NCI-H2029 (cell line): ENCODE data around the gene MOGAT1.
A peak's percentile ranks its signal among the peaks of the same experiment; 100 is the strongest.
"Not testable (repeated sequence)": the region's sequence is repeated elsewhere in the genome, so short reads cannot be mapped to it uniquely, and the experiment has no call there.

ENCODE experiments used
- DNase-seq: peaks from one replicate; lab custom pipeline; 2025; lab: John Stamatoyannopoulos, UW

Gene MOGAT1

DNA sequence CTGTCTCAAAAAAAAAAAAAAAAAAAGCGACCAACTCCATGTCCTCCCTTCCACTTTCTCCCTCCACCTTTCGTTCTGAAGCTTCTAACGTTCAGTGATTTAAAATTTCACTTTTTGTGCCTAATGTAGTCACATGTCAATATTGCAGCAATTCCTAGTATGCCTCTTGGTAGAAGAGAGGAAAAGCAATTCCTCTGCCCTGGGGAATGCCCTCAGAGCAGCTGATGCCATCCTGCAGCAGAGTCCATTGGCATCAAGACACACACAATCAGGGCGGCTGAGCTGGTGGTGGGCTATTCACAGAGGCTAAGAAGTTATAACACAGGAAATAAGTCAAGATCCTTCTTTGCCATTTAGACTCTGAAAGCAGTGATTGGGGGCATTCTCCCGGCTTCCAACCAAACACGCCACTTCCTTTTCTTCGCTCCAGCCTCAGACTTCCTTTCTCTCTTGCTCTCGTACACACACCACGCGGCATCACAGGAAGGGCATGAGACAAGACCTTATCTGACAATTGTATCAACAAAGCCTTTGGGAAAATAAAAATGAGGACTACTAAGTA lies 71.9 kb downstream of the MOGAT1 start:
- DNase-seq, result no peak

GRCh38 chr2:222745836-222746559 lies 74.5 kb downstream of the MOGAT1 start:
- DNase-seq, result no peak

DNA sequence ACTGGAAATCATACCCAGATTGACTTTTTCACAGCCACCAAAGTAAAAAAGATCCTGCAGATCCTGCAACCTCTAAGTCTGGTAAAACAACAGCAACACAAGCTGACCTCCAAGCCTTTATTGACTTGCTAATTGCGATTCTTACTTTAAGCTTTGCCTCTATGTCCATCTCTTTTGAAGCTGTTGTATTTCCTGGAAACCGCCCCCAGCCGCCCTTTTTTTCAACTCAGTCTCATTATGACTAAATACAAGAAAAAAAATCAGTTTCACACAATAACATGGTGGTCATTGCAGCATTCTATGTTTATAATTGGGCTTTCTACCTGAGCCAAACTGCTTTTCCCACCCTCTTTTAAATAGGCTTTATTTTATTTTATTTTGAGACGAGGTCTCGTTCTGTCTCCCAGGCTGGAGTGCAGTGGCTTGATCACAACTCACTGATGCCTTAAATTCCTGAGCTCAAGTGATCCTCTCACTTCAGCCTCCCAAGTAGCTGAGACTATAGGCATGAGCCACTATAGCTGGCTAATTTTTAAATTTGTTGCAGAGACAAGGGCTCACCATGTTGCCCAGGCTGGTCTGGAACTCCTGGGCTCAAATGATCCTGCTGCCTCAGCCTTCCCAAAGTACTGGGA lies 76.2 kb downstream of the MOGAT1 start:
- no peak for DNase-seq

- no peak for DNase-seq
These were observed 79.1 kb downstream of the MOGAT1 start for GRCh38 chr2:222750533-222750932.

DNA sequence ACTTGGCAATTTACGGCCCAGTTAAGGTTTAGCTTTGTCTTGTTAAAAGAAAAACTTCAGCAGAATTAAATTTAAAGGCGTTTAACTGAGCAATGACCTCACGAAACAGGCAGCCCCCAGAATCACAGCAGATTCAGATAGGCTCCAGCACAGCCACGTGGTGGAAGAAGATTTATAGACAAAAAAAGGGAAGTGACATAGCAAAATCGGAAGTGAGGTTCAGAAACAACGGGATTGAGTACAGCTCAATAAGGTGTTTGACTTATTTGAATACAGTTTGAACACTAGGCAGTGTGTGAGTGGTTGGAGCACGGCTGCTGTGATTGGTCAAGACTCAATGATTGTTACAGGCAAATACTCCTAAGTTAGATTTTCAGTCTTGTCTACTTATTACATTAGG lies 79.8 kb downstream of the MOGAT1 start:
- DNase-seq, result no peak

DNA sequence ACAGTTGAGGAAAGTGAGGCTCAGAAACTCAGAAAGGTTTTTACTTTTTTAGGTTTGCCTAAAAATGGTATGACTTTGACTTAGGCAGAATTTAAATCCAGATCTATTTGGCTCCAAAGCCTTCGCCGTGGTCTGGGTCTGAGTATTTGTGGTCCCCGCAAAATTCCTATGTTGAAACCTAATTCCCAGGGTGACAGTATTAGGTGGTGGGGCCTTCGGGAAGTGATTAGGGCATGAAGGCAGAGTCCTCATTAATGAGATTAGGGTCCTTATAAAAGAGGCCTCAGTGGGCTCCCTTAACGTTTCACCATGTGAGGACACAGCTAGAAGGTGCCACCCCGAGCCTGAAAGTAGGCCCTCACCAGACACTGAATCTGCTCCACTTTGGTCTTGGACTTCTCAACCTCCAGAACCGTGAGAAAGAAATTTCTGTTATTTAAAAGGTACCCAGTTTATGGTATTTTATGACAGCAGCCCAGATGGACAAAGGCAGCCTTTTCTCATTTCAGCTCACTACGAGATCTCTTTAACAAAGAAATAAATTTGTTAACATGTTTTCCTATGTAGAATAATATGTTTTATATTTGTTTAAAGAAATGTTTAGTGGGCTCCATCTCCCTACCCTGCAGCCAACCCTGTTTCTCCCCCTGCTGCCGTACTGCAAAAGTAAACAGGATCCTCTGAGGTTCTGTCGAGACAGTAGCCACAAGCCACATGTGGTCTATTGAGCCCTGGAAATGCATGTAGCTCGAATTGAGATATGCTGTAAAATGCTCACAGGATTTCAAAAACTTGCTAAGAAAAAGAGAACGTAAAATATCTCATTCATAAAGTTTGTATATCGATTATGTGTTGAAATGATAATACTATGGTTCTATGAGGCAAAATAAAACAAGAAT lies 80.6 kb downstream of the MOGAT1 start:
- no peak for DNase-seq

- no peak for DNase-seq
These were observed 81.3 kb downstream of the MOGAT1 start for GRCh38 chr2:222752746-222753145.

DNA sequence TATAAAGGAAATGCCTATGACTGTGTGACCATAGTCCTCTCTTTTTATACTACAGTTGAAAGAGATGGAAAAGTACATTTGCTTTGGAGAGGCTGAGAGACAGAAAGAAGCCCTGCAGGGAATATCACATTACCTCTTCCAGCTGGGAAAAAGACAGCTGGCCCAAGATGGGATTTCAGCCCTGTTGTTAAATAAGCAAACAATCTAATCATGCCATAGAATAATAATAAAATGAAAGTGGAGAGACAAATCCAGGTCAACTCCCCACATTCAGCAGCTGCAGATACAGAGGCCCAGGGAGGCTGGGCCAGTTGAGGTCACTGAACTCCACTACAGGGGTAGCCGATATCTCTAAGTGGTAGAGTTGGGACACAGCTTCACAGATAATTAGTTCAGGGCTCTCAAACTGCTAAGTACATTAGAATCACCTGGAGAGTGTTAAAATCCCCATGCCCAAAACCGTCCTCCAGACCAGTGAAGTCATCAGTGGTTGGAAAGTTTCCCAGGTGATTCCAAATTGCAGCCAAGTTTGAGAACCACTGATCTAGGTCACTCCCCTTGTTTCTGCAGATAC lies 81.9 kb downstream of the MOGAT1 start:
- peak; percentile 66 for DNase-seq

DNA sequence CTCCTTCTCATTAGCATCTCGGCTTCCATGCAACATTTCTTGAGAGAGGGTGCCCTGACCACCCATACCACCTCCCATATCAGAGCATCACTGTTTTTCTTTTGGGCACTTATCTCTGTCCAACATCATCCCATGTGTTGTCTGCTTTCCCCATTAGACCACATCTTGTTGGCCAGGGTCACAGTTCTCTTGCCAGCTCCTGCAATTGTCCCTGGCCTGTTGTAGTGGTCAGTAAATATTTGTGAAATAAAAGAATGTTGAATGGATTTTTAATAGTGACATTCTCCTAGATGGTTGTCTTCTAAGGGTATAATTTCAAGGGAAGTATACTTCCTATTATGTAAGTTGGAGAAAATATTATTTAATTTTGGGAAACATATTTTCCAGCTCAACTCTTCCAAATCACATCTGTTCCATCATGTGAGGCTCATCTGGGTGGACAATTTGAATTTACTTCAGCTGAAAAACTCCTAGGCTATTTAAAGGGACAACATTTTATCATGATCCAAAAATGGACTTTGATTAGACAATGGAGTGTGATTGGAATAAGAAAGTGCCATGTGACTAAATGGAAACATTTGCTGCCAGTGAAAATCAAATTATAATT lies 83.0 kb downstream of the MOGAT1 start:
- DNase-seq, result no peak

DNA sequence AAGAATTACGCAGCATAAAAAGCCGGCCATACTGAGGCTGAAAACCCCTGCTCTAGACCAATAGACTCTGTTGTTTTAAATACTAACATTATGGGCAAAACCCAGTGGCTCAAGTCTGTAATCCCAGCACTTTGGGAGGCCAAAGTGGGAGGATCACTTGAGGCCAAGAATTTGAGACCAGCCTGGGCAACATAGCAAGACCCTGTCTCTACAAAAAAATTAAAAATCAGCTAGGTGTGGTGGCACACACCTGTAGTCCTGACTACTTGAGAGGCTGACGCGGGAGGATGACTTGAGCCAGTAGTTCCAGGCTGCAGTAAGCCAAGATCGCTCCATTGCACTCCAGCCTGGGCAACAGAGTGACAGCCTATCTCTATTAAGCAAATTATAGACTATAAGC lies 84.1 kb downstream of the MOGAT1 start:
- DNase-seq, result not testable (repeated sequence)

GRCh38 chr2:222756362-222756831 lies 84.9 kb downstream of the MOGAT1 start:
- no peak for DNase-seq

DNA sequence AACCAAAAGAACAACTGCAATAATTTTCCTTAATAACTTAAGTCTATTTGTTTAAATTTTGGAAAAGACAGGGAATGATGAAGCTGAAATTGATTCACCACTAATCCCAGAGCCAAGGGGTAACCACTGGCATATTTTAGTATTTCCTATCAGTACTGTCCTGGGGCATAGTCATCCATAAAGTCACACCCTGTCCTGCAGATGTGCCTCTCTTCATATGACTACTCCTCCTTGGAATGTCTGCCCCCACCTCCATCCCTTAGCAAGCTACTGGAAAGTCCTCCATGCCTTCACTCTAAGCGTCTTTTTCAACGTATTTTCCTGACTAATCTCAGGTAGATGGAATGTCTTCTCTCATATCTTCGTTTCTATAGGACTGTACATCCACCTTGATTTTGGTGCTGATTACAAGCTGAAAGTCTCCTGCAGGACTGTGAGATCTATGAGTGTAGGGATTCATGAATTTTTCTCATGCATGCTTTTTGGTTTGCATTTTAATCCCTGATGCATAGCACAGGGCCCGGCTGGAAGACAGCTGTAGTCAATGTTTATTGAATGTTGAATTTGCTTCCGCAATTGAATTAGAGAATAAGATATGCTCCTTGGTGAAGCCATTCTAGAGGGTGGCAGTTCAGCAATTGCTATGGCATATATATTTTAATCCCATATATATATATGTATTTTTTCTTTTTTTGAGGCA lies 85.6 kb downstream of the MOGAT1 start:
- DNase-seq, result no peak
